Right atrium auricular region (tissue), 2 donors: Measurements from ENCODE around the gene WDR18. TPM values are rescaled to one million over a fixed set of nuclear protein-coding genes. Genes with fewer than 3 reads are reported as not detected.

Experiments
- DNase-seq: peaks from one replicate; pipeline ENCODE4 v3.0.0-alpha.2; 2019; ENCODE audit warnings: low spot score
- H3K27ac ChIP-seq, 2 donors: fragments of 200-600 bp; sonication (generic); 1 replicate in 1 of 2; 2 replicates in 1 of 2; pipeline ENCODE4 v1.5.1; 2016 to 2019
- H3K27me3 ChIP-seq, 2 donors: fragments of 200-600 bp; sonication (generic); one replicate each; pipeline versions ENCODE4 v1.5.1 to v1.6.0; 2017 to 2019
- H3K36me3 ChIP-seq: fragments of 200-600 bp; sonication (generic); one replicate; pipeline ENCODE4 v1.5.1; 2016
- H3K4me1 ChIP-seq, 2 donors: fragments of 200-600 bp; sonication (generic); one replicate each; pipeline versions ENCODE4 v1.5.1 to v1.6.0; 2017 to 2019
- H3K4me3 ChIP-seq, 2 donors: fragments of 200-600 bp; sonication (generic); 1 replicate in 1 of 2; 2 replicates in 1 of 2; pipeline ENCODE4 v1.5.1; 2017 to 2019; ENCODE audit warnings: mild to moderate bottlenecking in 1 of 2, moderate library complexity in 1 of 2
- H3K9me3 ChIP-seq, 2 donors: fragments of 200-600 bp; sonication (generic); one replicate each; pipeline ENCODE4 v1.5.1; 2019
- total RNA-seq, 2 donors: library from RNA; depleted of rRNA; stranded (reverse); fragments of >200 nt; gene quantifications; one replicate each; pipeline ENCODE4 v1.1.0, GENCODE V29; 2016
- TF ChIP-seq, protein P1 (sequence below), 2 donors: fragments of 200-600 bp; sonication (generic); IDR thresholded peaks; one replicate each; pipeline ENCODE4 v1.5.1; 2019; ENCODE audit warnings: antibody characterized with exemption in 2 of 2

WDR18 gene
- total RNA-seq, 2 donors from 2014 or later, result 13.3 to 24.9 TPM

DNA sequence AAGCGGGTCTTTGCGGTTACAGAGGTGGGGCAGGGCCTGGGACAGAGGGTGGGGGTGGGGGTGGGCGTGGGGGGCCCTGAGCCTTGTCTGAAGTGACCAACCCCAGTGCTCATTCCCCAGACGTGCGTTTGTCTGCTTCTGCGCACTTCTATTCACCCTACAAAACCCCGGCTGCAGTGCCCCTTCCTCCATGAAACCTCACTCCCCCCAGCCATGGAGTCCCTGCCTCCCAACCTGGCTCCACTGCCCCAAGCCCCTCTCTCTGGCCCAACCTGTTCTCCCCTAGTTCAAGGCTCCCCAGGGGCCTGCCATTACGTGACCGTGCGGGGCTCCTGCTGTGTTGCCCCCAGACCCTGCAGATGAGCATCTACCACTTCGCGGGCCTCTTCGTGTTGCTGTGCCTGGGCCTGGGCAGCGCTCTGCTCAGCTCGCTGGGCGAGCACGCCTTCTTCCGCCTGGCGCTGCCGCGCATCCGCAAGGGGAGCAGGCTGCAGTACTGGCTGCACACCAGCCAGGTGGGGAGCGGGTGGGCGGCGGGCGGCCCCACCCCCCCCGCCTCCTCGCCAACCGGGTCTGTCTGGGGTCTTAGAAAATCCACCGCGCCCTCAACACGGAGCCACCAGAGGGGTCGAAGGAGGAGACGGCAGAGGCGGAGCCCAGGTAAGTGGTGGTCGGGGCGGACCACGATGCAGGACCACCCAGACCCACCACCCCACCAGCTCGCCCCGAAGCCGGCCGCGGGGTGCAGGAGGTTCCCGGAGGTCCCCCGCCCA, 24.3 kb downstream of the WDR18 start:
- DNase-seq, result no peak

DNA sequence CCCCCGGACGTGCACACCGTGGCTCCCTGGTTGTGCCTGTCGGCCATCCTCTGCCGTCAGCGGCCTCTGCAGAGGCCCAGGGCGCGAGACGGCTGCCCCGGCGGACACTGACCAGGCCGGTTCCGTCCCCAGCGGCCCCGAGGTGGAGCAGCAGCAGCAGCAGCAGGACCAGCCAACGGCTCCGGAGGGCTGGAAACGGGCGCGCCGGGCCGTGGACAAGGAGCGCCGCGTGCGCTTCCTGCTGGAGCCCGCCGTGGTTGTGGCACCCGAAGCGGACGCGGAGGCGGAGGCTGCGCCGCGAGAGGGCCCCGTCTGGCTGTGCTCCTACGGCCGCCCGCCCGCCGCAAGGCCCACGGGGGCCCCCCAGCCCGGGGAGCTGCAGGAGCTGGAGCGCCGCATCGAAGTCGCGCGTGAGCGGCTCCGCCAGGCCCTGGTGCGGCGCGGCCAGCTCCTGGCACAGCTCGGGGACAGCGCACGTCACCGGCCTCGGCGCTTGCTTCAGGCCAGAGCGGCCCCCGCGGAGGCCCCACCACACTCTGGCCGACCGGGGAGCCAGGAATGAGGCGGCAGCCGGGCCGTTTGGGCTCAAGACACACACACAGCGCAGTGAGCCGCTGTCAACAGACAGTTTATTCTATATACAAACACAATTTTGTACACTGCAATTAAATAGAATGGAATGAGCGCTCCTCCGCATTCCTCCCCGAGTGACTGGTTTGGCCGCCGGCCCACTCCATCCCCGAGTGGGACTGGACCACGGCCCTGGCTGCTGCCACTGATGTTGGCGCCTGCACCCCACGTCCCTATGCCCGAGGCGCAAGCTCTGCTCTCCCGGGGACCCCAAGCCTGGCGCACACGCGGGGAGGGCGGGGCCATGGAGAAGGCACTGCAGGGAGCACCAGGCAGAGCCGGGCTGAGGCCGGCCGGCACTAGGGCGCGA, 25.2 kb downstream of the WDR18 start:
- no peak overlapping the region for H3K4me3 ChIP-seq
- no peaks in the 10 kb centered on the region for H3K4me1 ChIP-seq
- TF ChIP-seq, protein P1, sequence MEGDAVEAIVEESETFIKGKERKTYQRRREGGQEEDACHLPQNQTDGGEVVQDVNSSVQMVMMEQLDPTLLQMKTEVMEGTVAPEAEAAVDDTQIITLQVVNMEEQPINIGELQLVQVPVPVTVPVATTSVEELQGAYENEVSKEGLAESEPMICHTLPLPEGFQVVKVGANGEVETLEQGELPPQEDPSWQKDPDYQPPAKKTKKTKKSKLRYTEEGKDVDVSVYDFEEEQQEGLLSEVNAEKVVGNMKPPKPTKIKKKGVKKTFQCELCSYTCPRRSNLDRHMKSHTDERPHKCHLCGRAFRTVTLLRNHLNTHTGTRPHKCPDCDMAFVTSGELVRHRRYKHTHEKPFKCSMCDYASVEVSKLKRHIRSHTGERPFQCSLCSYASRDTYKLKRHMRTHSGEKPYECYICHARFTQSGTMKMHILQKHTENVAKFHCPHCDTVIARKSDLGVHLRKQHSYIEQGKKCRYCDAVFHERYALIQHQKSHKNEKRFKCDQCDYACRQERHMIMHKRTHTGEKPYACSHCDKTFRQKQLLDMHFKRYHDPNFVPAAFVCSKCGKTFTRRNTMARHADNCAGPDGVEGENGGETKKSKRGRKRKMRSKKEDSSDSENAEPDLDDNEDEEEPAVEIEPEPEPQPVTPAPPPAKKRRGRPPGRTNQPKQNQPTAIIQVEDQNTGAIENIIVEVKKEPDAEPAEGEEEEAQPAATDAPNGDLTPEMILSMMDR (IDR thresholded peaks at IDR 0.05), result no peak
- no peaks in the 10 kb centered on the region for H3K9me3 ChIP-seq
- DNase-seq, result no peak
- no peaks in the 10 kb centered on the region for H3K27me3 ChIP-seq
- peaks cover 53% of the 10 kb centered on the region for H3K36me3 ChIP-seq
- H3K27ac ChIP-seq, result no peak overlapping the region

More for the DNA sequence above, 24.3 kb downstream of the WDR18 start:
- Histone ChIP-seq H3K9me3 (no peaks in the 10 kb centered on the region), H3K36me3 (peaks cover 46% of the 10 kb centered on the region), H3K4me3 (no peak overlapping the region), H3K27ac (no peak overlapping the region), H3K27me3 (no peaks in the 10 kb centered on the region), H3K4me1 (no peaks in the 10 kb centered on the region)
- TF ChIP-seq, protein P1 (IDR thresholded peaks at IDR 0.05), result no peak

DNA sequence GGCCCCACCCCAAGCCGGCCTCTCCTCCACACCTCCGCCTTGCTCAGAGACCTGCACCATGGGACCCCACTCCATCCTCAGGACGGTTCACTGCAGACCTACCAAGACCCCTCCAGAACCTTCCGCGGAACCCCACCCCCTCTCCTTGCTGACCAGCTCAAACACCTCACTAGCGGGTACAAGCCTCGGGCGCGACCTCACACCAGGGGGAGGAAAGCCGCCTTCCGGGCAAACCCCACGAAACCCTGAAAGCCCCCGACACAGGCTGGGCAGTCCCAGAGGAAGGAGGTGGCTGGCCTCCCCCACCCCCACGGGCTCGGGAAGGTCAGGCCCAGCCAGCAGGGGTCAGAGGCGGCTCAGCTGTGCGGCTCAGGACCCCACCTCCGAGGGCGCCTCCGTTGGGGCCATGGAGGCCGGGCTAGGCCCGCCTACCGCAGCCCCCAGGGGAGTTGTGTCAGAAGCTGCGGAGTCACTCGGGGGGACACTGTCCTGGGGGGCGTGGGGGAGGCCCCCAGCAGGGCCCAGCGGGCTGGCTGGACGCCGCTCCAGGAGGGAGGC, 25.9 kb downstream of the WDR18 start:
- Histone ChIP-seq H3K27me3 (no peaks in the 10 kb centered on the region), H3K36me3 (peaks cover 60% of the 10 kb centered on the region), H3K4me3 (no peak overlapping the region), H3K4me1 (peaks cover 0 to 3% of the 10 kb centered on the region in 2 donors), H3K27ac (no peak overlapping the region), H3K9me3 (no peaks in the 10 kb centered on the region)
- DNase-seq, result no peak
- TF ChIP-seq, protein P1 (IDR thresholded peaks at IDR 0.05), result no peak

DNA sequence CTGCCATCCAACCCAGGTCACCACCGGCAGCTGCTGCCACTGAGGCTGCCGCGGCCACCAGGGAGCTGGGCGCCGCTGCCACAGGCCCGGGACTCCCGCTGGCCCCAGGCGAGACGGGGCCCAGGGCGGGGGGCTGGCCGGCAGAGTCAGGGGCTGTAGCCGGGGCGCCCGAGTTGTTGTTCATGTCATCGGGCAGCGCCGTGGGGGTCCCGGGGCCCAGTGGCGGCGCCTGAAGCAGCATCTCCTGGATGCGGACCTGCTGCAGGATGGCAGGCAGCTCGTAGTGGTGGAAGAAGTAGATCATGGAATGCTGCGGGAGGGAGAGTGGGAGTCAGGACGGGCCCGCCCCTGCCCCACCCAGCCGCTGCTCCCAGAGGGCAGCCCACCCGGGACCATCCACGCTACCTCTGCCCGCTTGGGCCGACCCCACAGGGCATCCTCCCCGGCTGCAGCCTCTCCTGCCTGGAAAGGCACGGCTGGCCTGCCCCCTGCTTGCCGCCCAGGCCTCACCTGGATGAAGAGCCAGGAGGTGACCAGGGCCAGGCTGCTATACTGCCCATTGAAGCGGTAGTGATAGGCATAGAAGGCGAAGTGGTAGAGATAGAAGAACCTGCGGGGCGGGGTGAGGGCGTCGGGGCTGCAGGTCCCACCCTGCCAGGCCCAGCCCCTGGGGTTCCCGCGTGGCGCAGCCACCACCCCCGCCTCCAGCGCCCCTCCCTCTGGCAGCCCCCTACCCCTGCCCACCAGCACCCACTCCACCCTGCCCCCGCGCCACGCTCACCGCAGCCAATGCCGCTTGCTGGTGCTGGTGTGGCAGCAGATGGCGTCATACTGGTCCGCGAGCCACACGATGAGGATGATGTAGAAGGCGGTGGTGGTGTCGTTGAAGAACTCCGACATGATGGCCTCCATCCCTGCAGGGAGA, 26.7 kb downstream of the WDR18 start:
- Histone ChIP-seq H3K27me3 (no peaks in the 10 kb centered on the region), H3K4me3 (no peak overlapping the region), H3K36me3 (peaks cover 60% of the 10 kb centered on the region), H3K9me3 (no peaks in the 10 kb centered on the region), H3K4me1 (peaks cover 0 to 11% of the 10 kb centered on the region in 2 donors), H3K27ac (no peak overlapping the region)
- DNase-seq, result no peak
- TF ChIP-seq, protein P1 (IDR thresholded peaks at IDR 0.05), result no peak

DNA sequence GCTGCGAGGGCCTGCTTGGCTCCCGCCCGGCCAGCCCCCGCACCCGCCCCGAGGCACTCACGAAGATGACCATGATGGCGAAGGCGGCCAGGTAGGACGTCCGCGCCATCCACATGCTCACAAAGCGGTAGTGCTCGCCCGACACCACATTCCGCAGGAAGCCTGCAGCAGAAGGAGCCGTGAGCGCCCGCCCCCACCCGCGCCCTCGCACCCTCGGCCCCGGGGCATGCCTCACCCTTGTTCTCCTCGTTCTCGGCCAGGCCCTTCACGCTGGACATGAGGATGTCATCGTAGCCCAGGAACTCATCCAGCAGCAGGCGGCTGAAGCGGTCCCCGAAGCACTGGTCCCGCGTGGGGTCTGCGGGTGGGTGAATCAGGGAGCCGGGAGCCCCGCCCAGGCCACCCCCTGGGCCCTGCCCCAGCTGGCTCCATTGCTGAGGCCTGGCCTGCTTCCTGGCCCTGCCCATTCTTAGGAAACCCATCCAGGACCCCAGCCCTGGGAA, 27.7 kb downstream of the WDR18 start:
- H3K27me3 ChIP-seq, result no peaks in the 10 kb centered on the region
- no peak overlapping the region for H3K4me3 ChIP-seq
- H3K4me1 ChIP-seq, result peaks cover 0 to 21% of the 10 kb centered on the region in 2 donors
- peaks cover 60% of the 10 kb centered on the region for H3K36me3 ChIP-seq
- H3K27ac ChIP-seq, result no peak overlapping the region
- TF ChIP-seq, protein P1 (IDR thresholded peaks at IDR 0.05), result no peak
- no peaks in the 10 kb centered on the region for H3K9me3 ChIP-seq
- DNase-seq, result no peak
